Measurements from ENCODE around the gene ZAR1.

Gene ZAR1

DNA sequence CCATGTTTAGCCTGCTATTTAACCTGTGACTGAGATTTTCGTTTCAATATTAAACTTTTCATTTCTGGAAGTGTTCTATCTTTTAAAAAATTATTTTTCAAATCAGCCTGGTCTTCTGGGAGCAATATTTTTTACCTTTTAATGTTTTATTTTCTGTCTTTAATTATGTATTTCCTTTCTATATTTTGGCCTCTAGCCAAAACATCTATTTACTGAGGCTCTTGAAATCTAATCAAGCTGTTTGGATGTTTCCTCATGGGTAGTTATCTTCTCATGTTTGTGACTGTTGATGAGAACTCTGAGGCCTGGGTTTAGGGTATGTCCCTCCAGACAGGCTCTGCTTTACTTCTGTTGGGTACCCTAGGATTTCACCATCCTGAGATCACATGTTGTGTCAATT is 17.3 kb upstream of the ZAR1 start:
- TF ChIP-seq TAF1 (IDR thresholded peaks at IDR 0.05; ENCODE audit: borderline replicate concordance, insufficient read depth, low read length) (no peak), POLR2AphosphoS5 (IDR thresholded peaks at IDR 0.05; ENCODE audit: low read depth, low read length) (no peak), SIN3A (IDR thresholded peaks at IDR 0.05; ENCODE audit: borderline replicate concordance, insufficient read depth, low read length) (no peak), FOXP2 (optimal IDR thresholded peaks at IDR 0.05; ENCODE audit: borderline replicate concordance, extremely low read depth, extremely low read length, insufficient read depth) (no peak)
- TF ChIP-seq, protein P1, sequence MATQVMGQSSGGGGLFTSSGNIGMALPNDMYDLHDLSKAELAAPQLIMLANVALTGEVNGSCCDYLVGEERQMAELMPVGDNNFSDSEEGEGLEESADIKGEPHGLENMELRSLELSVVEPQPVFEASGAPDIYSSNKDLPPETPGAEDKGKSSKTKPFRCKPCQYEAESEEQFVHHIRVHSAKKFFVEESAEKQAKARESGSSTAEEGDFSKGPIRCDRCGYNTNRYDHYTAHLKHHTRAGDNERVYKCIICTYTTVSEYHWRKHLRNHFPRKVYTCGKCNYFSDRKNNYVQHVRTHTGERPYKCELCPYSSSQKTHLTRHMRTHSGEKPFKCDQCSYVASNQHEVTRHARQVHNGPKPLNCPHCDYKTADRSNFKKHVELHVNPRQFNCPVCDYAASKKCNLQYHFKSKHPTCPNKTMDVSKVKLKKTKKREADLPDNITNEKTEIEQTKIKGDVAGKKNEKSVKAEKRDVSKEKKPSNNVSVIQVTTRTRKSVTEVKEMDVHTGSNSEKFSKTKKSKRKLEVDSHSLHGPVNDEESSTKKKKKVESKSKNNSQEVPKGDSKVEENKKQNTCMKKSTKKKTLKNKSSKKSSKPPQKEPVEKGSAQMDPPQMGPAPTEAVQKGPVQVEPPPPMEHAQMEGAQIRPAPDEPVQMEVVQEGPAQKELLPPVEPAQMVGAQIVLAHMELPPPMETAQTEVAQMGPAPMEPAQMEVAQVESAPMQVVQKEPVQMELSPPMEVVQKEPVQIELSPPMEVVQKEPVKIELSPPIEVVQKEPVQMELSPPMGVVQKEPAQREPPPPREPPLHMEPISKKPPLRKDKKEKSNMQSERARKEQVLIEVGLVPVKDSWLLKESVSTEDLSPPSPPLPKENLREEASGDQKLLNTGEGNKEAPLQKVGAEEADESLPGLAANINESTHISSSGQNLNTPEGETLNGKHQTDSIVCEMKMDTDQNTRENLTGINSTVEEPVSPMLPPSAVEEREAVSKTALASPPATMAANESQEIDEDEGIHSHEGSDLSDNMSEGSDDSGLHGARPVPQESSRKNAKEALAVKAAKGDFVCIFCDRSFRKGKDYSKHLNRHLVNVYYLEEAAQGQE (IDR thresholded peaks at IDR 0.05; ENCODE audit: insufficient read depth in 1 of 2, low read depth in 2 of 2, low read length in 2 of 2) = no peak

DNA sequence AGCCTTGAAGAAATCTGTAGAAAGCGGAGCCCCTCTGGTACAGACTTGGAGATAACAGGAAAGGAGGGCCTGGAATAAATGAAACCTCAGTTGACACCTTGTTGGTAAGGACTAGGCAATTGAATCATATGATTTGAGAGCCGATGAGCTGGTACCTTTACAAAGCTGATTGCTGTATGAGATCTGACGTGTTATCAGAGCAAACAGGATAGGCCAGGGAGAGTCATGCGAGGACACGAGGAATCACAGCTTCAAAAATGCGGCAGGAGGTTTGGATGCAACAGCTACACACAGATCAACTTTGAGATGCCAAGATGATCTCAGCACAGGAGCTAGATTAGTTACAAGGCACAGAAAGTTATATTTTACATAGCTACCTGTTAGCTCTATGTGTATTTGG is 14.3 kb upstream of the ZAR1 start:
- TF ChIP-seq FOXP2 (optimal IDR thresholded peaks at IDR 0.05; ENCODE audit: borderline replicate concordance, extremely low read depth, extremely low read length, insufficient read depth) = no peak

DNA sequence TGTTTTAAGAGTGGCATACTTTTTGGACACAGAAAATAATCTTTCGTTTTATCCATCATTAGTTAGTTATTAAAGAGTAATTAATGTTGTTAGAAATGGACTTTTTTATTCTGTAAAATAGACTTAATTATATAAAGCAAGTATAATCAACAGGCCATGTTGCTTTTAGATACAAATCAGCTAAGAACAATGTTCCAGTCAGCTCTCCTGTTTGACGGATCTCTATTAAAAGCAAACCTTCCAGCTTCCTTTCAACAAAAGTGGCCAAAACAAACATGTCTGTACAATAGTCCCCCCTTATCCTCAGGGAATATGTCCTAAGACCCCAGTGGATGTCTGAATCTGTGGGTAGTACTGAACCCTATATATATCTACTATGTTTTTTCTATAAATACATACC is 11.8 kb upstream of the ZAR1 start:
- no peak for TF ChIP-seq SIN3A (IDR thresholded peaks at IDR 0.05; ENCODE audit: borderline replicate concordance, insufficient read depth, low read length)
- TF ChIP-seq POLR2AphosphoS5 (IDR thresholded peaks at IDR 0.05; ENCODE audit: low read depth, low read length) = no peak
- TF ChIP-seq FOXP2 (optimal IDR thresholded peaks at IDR 0.05; ENCODE audit: borderline replicate concordance, extremely low read depth, extremely low read length, insufficient read depth) = no peak
- TF ChIP-seq, protein P1 (IDR thresholded peaks at IDR 0.05; ENCODE audit: insufficient read depth in 1 of 2, low read depth in 2 of 2, low read length in 2 of 2) = no peak
- TF ChIP-seq TAF1 (IDR thresholded peaks at IDR 0.05; ENCODE audit: borderline replicate concordance, insufficient read depth, low read length) = no peak

DNA sequence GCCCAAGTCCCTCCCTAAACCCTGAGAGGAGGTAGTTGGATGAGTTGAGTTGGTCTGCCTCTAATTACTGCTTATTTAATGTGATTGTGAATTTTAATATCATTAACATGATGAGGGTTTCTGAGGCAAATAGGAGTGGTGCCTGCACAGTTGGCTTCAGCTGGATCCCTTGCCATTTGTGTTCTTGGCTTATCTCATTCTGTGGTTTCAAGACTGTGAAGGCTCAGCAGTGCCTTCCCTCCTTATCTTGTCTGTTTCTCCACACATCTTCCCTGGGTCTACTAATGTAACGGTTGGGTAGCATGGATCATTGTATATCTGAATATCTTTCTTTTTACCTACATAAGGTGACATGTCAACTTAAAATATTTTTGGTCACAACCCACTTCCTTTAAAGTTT is 8.5 kb upstream of the ZAR1 start:
- TF ChIP-seq FOXP2 (optimal IDR thresholded peaks at IDR 0.05; ENCODE audit: borderline replicate concordance, extremely low read depth, extremely low read length, insufficient read depth) = no peak
- no peak for TF ChIP-seq SIN3A (IDR thresholded peaks at IDR 0.05; ENCODE audit: borderline replicate concordance, insufficient read depth, low read length)
- TF ChIP-seq, protein P1 (IDR thresholded peaks at IDR 0.05; ENCODE audit: insufficient read depth in 1 of 2, low read depth in 2 of 2, low read length in 2 of 2) = no peak
- TF ChIP-seq POLR2AphosphoS5 (IDR thresholded peaks at IDR 0.05; ENCODE audit: low read depth, low read length) = no peak

DNA sequence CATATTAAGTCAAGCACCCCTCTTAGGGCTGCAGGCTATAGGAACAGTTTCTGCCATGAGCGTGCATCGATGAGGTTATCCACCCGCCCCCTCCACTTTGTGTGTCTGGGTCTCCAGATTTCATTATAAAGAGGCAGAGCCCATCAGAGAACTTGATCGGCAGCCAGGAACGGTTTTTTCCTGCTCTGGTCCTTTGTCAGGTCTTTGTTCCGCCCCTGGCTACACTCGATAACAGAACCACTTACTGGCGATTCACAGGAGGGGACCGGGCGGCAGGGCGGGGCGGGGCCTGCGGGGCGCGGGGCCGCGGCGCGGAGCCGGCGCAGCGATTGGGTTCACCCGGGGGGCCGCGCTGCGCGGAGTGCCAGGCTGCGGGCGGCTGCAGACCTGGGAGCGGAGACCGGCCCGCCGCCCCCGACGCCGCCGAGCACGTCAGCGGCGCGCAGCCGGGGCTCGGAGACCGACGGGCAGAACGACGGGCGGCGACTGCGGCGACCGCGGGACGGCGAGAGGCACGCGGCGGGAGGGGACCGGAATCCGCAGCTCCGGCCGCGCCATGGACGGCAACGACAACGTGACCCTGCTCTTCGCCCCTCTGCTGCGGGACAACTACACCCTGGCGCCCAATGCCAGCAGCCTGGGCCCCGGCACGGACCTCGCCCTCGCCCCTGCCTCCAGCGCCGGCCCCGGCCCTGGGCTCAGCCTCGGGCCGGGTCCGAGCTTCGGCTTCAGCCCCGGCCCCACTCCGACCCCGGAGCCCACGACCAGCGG is 6.9 kb upstream of the ZAR1 start, which contains the start of gene SLC10A4:
Gene SLC10A4, plus strand, starts transcription at position 338 of the 771 bp plus-strand sequence. Its CDS starts 219 bp downstream, at position 557.
- TF ChIP-seq POLR2AphosphoS5 (IDR thresholded peaks at IDR 0.05; ENCODE audit: low read depth, low read length) = no peak

DNA sequence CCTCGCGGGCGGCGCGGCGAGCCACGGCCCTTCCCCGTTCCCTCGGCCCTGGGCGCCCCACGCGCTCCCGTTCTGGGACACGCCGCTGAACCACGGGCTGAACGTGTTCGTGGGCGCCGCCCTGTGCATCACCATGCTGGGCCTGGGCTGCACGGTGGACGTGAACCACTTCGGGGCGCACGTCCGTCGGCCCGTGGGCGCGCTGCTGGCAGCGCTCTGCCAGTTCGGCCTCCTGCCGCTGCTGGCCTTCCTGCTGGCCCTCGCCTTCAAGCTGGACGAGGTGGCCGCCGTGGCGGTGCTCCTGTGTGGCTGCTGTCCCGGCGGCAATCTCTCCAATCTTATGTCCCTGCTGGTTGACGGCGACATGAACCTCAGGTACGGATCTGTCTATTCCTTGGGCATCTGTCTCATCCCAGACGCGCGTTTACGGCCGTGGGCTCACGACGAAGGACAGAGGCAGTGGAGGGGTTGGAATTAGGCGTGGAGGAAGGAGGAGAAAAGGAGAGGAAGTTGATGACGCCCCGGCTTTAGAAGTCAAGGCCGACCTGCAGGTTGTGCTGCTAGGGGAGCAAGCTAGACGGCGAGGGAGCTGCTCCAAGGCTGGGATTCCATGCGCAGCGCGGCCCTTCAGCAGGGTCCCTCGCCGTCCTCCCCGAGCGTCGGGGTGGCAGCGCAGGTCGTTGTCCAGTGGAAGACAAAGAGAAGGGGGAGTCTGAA is 6.1 kb upstream of the ZAR1 start:
- no peak for TF ChIP-seq POLR2AphosphoS5 (IDR thresholded peaks at IDR 0.05; ENCODE audit: low read depth, low read length)
- no peak for TF ChIP-seq TAF1 (IDR thresholded peaks at IDR 0.05; ENCODE audit: borderline replicate concordance, insufficient read depth, low read length)
- TF ChIP-seq FOXP2 (optimal IDR thresholded peaks at IDR 0.05; ENCODE audit: borderline replicate concordance, extremely low read depth, extremely low read length, insufficient read depth) = no peak
- no peak for TF ChIP-seq SIN3A (IDR thresholded peaks at IDR 0.05; ENCODE audit: borderline replicate concordance, insufficient read depth, low read length)
- TF ChIP-seq, protein P1 (IDR thresholded peaks at IDR 0.05; ENCODE audit: insufficient read depth in 1 of 2, low read depth in 2 of 2, low read length in 2 of 2) = no peak
